ENCODE results near the gene LMO7.
"Not testable (repeated sequence)": the region's sequence is repeated elsewhere in the genome, so short reads cannot be mapped to it uniquely, and the experiment has no call there.

LMO7 gene

DNA sequence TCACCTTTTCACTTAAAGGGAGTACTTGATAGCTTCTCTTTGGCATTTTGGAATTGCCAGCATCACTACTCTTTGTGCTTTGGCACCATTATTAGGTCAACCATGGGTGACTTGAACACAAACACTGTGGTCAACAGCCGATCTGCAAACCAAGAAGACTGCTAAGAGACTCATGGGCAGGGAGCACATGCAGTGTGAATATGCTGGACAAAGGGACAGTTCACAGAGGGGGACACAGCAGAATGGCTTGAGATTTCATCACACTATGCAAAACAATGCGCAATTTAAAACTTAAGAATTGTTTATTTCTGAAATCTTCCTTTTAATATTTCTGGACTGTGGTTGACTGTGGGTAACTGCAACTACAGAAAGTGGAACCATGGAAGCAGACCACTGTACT lies 64.4 kb downstream of the LMO7 start:
- DNase-seq = no peak

DNA sequence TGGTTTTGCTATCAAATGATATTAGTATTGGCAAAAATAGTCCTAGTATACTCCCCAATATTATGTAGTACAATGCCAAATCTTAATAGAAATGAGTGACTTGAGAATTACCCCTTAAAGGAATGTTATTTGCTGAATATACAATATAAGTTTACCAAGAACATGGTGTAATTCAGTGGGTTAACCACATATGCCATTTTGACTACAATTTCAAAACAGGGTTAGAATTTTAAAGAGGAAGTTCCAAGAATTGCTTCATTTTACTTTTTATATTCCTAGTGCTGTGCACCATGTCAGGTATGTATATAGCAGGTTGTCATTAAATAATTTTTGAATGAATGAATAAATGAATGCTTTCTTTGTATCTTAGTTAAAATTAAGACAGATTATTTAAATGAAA lies 66.3 kb downstream of the LMO7 start:
- DNase-seq = no peak

- no peak for DNase-seq
Observed at GRCh38 chr13:75703769-75704168, 67.6 kb downstream of the LMO7 start.

DNA sequence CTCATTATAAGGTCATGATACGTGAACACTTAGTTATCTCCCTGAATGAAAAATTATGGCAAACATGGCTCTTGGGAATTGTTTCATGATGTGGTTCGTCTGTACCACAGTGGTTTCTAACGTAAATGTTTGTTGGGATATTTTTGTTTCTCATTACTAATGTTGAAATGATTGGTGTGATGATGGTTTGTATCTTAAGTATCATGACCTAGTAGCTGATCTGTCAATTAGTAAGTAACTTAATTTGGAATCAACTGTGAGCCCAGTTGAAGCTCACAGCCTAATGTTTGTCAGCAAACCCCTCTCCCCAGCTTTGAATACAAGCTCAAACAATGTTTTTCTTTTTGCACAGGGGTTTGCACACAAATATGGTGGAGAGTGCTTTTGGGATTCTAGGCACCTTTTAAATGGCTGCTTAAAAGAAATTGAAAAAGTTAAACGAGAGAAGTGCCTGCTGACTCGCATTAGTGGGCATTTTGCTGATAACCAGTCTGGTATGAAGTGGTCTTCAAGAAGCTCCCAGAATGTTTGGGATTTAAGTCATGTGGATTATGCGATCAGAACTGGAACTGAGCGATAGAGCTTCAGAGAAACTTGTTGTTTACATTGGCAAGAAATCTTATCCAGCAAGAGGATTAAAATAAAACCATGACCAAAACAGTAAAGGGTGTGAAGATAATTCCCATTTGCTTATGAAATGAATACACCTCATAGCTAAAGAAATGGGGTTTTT lies 68.2 kb downstream of the LMO7 start:
- no peak for DNase-seq

- no peak for DNase-seq
Observed at GRCh38 chr13:75704927-75705288, 68.8 kb downstream of the LMO7 start.

DNA sequence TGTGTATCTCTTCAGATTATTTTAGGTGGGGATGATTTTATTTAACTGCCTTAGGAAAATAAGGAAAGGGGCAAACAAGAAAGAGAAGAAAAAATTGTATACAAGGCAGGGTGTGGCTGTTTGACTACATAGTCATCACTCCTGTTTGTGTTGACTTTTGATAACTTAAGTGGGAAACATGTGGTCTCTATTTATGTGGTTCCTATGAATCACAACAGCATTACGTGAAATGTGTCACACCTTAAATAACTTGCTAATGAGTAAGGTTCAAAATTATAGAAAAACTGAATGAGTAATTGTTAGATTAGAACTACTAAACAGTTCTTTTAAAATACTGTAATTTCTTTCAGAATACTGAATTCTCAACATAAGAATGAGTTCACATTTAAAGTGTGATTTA lies 69.3 kb downstream of the LMO7 start:
- no peak for DNase-seq

- no peak for DNase-seq
Observed at GRCh38 chr13:75705908-75706307, 69.8 kb downstream of the LMO7 start.

GRCh38 chr13:75713852-75714251 lies 77.7 kb downstream of the LMO7 start:
- no peak for DNase-seq

DNA sequence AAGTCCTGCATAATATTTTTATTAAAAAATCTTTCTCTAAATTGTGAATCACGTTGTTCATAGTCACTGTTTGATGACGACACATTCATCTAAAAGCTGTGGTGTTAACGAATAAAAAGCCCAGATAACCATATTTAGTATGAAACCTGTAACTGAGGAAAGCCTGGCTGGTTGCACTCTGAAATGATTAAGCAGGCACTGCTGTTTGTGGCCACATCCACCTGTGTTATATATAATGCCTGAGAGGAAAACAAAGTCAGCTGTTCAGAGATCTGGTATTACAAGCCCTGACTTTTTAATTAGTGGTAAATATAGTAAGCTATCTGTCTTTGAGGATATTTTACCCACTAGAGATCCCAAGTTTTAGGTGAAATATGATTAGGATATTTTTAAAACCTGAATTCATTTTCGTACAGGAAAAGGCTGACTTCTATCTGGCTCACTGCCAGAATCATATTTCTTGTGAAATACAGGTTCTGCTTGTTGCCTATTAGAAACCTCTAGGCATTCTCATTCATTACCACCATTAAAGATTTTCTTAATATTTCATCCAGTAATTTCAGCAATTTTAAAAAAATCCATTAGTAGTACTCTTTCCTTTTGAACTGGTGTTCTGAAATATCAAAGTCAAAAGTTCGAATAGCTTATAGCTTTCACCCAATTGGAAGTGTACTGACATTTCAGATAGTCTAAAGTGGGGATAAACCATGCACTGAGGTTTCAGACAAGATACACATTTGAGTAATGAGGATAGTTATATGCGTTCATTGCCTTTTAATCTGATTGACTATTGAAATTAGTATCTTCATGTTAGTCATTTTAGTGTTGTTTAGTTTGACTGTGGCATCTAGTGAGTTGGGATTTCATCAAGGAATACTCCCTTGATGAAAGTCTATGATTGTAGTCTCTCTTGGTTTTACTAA lies 79.7 kb downstream of the LMO7 start:
- no peak for DNase-seq

DNA sequence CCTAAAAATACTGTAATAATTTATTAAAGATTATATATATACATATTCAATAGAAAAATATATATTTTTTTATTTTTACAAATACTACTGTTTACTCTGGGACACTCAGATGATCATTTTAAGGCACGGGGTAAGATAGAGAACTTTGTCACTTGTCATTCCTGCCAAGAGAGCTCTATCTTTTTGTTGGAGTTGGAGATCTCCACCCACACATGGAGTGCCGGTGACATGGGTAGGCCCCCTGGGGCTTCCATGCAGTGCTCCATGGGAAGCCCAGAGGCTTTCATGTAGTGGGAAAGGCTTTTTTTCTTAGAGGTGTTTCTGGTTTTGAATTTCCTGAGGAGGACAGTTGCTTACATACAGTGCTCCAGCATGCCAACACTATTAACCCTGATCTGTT lies 81.4 kb downstream of the LMO7 start:
- no peak for DNase-seq

GRCh38 chr13:75721307-75721706 lies 85.2 kb downstream of the LMO7 start:
- DNase-seq = no peak

DNA sequence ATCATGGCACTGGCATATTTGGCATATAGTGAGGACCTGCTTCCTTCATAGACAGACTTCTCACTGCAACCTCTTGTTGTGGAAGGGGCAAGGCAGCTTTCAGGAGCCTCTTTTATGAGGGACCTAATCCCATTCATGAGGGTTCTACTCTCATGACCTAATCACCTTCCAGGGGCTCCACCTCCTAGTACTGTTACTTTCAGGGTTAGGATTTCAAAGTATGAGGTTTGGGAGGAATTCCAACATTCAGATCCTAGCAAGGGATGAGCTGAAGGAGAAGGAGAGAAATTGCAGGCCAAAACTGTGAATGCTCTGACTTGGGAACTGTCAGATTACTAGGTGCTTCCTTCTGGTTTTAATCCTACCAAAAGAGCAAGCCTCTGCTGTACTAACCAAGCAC lies 87.8 kb downstream of the LMO7 start:
- DNase-seq = no peak

- DNase-seq = no peak
Observed at GRCh38 chr13:75724752-75725517, 88.8 kb downstream of the LMO7 start.

DNA sequence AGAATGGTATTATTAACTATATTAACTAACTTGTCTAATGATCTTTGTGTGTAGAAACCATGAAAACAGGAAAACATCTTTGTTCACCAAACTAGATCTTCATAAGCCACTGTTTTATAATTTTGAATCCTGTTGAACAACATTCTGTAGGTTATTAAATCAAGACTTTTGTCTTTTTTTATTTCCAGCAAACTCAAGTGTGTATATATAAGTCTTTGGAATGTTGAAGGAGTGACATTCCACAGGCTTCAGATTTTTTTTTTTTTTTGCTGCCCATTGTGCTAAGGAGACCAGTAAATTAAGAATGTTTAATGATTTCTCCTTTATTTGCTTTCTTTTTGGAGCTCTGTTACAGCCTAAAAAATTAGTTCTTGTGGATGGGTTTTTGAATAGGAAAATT lies 89.6 kb downstream of the LMO7 start:
- no peak for DNase-seq

- DNase-seq = no peak
Observed at GRCh38 chr13:75726306-75726705, 90.2 kb downstream of the LMO7 start.

DNA sequence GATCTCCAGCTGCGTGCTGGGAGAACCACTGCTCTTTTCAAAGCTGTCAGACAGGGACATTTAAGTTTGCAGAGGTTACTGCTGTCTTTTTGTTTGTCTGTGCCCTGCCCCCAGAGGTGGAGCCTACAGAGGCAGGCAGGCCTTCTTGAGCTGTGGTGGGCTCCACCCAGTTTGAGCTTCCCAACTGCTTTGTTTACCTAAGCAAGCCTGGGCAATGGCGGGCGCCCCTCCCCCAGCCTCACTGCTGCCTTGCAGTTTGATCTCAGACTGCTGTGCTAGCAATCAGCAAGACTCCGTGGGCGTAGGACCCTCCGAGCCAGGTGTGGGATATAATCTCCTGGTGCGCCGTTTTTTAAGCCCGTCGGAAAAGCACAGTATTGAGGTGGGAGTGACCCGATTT lies 97.0 kb downstream of the LMO7 start:
- not testable (repeated sequence) for DNase-seq

DNA sequence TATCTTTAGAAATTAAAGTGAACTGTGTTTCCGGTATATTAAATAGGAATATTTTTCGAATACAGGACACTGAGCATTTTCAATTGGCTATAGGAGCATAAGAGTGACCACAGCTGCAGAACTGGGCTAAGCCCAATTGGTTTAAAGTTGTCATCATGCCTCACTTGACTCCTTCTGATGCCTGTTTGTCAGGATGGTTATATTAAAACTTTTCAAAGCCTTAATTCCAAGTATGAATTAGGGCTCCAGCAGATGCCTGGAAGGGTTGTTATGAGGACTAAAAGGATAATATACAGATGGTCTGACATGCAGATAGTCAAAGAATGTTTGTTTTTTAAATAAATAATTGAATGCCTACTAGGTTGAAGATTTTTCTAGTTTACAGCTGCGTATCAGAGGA lies 100.0 kb downstream of the LMO7 start:
- no peak for DNase-seq

DNA sequence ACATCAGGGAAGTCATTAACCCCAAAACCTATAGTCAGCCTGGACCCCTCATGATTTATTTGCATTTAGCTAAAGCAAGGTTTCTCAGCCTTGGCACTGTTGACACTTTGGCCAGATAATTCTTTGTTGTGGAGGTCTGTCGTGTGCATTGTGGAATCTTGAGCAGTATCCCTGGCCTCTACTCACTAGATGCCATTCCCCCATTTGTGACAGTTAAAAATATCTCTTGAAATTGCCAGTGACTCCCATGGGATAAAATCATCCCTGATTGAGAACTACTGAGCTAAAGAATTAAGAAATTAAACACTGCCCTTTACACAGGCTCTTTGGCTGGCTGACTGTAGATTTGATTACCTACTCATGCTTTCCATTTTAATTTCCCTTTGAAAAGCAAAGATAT lies 102.7 kb downstream of the LMO7 start:
- DNase-seq = no peak

DNA sequence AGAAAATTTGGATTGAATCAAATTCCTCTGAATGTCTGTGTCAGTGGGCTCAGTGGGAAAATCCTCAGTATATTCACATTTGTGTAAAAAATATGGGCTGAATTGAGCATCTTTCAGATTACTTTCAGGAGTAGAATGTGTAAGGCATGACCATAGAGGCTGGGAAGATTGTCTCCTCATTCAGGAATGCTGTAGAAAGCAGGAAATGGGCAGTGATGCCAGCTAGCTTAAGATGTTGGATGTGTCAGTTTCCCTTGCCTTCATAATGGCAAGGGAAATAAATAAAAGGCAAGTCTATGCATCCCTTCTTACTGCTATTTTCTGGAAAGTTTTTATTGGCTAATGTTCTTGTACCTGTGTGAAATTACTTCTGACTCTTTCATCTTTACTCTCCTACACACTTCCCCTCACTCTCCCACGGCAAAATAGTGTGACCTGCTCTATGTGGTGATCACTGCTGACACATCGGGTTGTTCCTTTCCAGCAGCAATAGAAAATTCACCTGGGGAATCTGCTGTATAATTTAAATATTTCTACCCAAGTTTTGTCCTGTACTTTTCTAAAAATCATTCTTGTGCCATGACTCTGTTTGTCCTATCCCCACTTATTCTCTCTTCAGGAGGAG lies 103.2 kb downstream of the LMO7 start:
- DNase-seq = no peak

DNA sequence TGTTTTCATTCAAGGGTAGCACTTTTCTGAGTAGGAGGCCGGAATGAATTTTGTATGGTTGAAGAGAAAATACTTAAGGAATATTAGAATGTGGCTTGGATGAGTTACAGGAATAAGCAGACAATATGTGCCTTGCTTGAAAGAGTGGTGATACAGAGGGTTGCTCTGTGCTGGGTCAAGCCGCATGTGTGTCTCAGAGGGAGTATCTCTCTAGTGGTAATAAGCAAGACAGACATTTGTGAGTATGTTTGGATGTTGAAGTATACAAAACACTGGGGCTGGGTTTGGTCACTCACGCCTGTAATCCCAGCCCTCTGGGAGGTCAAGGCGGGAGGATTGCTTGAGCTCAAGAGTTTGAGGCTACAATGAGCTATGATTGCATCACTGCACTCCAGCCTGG lies 103.9 kb downstream of the LMO7 start:
- DNase-seq = no peak

- DNase-seq = not testable (repeated sequence)
Observed at GRCh38 chr13:75743072-75743471, 106.9 kb downstream of the LMO7 start.

DNA sequence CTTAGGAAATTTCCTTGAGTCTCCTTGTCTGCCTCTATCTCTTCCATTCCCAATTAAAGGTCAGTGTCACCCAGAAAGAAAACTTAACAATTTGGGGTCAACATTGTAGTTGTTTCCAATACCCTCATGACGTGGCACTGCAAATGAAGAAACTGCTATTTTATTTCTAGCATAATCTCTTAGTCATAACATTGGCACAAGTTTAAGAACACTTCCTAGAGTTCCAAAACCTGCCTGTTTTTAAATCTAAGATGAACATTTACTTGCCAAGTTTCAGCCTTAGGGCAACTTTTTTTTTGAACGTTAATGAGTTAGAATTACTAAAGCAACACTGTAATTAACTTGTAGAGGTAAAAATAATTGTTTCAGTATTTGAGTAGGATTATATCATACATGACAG lies 108.0 kb downstream of the LMO7 start:
- DNase-seq = no peak

GRCh38 chr13:75745387-75745786 lies 109.3 kb downstream of the LMO7 start:
- DNase-seq = no peak
